ENCODE data around the gene ADGRG4.

Gene ADGRG4

DNA sequence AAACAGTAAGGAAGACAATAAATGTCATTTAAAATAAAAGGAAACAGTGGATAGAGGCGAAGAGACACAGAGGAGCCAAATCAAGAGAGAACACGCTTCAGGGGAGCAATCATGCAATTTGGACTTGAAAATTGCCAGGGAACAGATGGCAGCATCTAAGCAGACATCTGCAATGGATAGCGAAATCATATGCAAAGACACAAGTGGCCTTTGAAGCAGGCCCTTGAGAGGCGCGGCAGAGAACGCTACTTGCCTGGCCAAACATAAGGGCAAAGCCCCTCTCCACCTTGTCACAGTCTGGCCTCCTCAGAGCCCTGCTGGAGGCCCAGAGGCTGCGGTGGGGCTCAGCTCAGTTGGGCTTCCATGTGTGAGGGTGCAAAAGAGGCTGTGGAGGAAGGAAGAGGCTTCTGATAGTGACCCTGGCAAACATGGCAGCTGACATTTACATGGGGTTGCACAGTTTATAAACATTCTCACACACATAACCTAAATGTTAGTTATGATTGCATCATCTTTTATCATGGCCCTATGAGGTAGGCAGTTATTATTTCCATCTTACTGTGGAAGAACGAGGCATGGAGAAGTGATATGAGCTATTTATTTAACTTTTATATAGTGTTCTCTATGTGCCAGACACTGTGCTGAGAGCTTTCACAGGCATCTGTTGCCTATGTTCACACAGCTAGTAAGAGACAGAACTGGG, 18.3 kb downstream of the ADGRG4 start:
- 71% methylated on average over 7 of the region's 8 CpGs for WGBS (ENCODE audit: insufficient coverage)
- Histone ChIP-seq H3K4me3 (ENCODE audit: control insufficient read depth in 1 of 7, extremely low read depth in 1 of 7, insufficient read depth in 4 of 7, low read depth in 2 of 7, low read length in 6 of 7) (no peak overlapping the region), H3K27ac (ENCODE audit: insufficient read depth in 1 of 2, low read depth in 1 of 2, low read length in 2 of 2, poor library complexity in 1 of 2, severe bottlenecking in 2 of 2) (no peak overlapping the region), H3K4me1 (ENCODE audit: control extremely low read depth in 1 of 4, control insufficient read depth in 4 of 4, insufficient read depth in 4 of 4, low read length in 3 of 4) (no peaks in the 10 kb centered on the region), H3K36me3 (ENCODE audit: control insufficient read depth in 4 of 4, insufficient read depth in 4 of 4, low read length in 3 of 4) (no peaks in the 10 kb centered on the region), H3K9me3 (ENCODE audit: control extremely low read depth in 1 of 5, control insufficient read depth in 4 of 5, insufficient read depth in 2 of 5, low read depth in 1 of 5, low read length in 4 of 5) (no peaks in the 10 kb centered on the region), H3K27me3 (replicated peaks in 2 of 5; ENCODE audit: control insufficient read depth in 4 of 5, insufficient read depth in 5 of 5, low read length in 4 of 5) (peaks cover 0 to 2% (median 0%) of the 10 kb centered on the region in 5 experiments)
- no peak for DNase-seq
- CTCF ChIA-PET, result no interaction called here
- POLR2A ChIA-PET, result no interaction called here

DNA sequence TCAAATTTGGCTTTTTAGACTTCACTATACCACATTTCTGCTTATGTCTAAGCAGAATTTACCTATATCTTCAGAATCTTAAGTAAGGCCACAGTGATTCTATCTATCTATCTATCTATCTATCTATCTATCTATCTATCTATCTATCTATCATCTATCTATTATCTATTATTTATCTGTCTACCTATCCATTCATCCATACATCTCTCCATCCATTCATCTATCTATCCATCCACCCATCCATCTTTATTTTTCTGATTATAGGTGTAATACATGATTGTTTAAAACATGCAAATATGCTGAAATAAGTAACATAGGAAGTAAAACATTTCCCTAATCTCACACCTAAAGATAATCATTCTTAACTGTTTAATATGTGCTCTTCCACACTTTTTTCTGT, 18.8 kb downstream of the ADGRG4 start:
- POLR2A ChIA-PET, result no interaction called here
- CTCF ChIA-PET, result no interaction called here

DNA sequence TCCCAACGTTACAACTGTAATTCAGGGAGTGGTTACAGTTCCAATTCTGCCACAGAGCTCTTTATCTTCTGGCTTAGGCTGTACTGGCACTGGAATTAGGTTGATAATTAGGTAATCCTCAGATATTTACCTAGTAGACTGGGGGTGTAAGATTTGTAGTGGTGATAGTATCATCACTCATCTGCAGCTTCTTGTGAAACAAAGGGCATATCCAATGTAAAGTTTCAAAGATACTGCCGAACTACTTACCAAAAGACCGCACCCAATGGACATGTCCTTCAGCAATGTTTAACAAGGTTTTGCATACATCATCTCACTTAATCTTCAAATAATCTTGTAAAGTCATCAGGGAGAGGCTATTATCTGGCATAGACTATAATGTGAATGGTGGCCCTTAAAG, 20.8 kb downstream of the ADGRG4 start:
- no peaks in the 10 kb centered on the region for H3K36me3 ChIP-seq (ENCODE audit: control insufficient read depth in 4 of 4, insufficient read depth in 4 of 4, low read length in 3 of 4)
- H3K27ac ChIP-seq (ENCODE audit: insufficient read depth in 1 of 2, low read depth in 1 of 2, low read length in 2 of 2, poor library complexity in 1 of 2, severe bottlenecking in 2 of 2), result no peak overlapping the region
- H3K27me3 ChIP-seq (replicated peaks in 2 of 5; ENCODE audit: control insufficient read depth in 4 of 5, insufficient read depth in 5 of 5, low read length in 4 of 5), result no peaks in the 10 kb centered on the region
- H3K9me3 ChIP-seq (ENCODE audit: control extremely low read depth in 1 of 5, control insufficient read depth in 4 of 5, insufficient read depth in 2 of 5, low read depth in 1 of 5, low read length in 4 of 5), result no peaks in the 10 kb centered on the region
- CTCF ChIA-PET, result no interaction called here
- 14% methylated on average over 1 of the region's 3 CpGs for WGBS (ENCODE audit: insufficient coverage)
- no peak overlapping the region for H3K4me3 ChIP-seq (ENCODE audit: control insufficient read depth in 1 of 7, extremely low read depth in 1 of 7, insufficient read depth in 4 of 7, low read depth in 2 of 7, low read length in 6 of 7)
- peaks cover 0 to 1% (median 0%) of the 10 kb centered on the region in 4 experiments for H3K4me1 ChIP-seq (ENCODE audit: control extremely low read depth in 1 of 4, control insufficient read depth in 4 of 4, insufficient read depth in 4 of 4, low read length in 3 of 4)
- POLR2A ChIA-PET, result no interaction called here
- DNase-seq, result no peak

More for the DNA sequence above, 18.8 kb downstream of the ADGRG4 start:
- Histone ChIP-seq H3K27ac (ENCODE audit: insufficient read depth in 1 of 2, low read depth in 1 of 2, low read length in 2 of 2, poor library complexity in 1 of 2, severe bottlenecking in 2 of 2) (no peak overlapping the region), H3K4me3 (ENCODE audit: control insufficient read depth in 1 of 7, extremely low read depth in 1 of 7, insufficient read depth in 4 of 7, low read depth in 2 of 7, low read length in 6 of 7) (no peak overlapping the region), H3K27me3 (replicated peaks in 2 of 5; ENCODE audit: control insufficient read depth in 4 of 5, insufficient read depth in 5 of 5, low read length in 4 of 5) (peaks cover 0 to 2% (median 0%) of the 10 kb centered on the region in 5 experiments), H3K4me1 (ENCODE audit: control extremely low read depth in 1 of 4, control insufficient read depth in 4 of 4, insufficient read depth in 4 of 4, low read length in 3 of 4) (no peaks in the 10 kb centered on the region), H3K9me3 (ENCODE audit: control extremely low read depth in 1 of 5, control insufficient read depth in 4 of 5, insufficient read depth in 2 of 5, low read depth in 1 of 5, low read length in 4 of 5) (no peaks in the 10 kb centered on the region), H3K36me3 (ENCODE audit: control insufficient read depth in 4 of 4, insufficient read depth in 4 of 4, low read length in 3 of 4) (no peaks in the 10 kb centered on the region)
- no peak for DNase-seq

DNA sequence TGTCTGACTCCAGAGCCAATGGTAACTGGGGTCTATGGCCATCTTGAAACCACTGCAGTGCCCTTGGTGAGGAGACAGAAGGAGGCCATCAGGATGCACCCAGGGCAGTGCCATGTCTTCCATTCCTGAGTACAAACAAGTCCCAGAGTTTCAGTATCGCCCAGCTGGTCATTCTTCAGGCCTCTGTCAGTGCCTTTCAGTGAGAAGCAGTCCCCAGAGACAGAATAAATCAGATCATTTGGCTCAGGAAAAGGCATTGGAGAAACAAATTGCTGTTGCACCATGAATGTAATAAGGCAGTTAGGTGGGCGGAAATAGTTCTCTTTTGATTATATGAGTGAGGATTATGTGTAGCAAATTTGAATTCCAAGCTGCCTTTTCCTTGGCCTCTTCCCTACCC, 21.3 kb downstream of the ADGRG4 start:
- no peak overlapping the region for H3K4me3 ChIP-seq (ENCODE audit: control insufficient read depth in 1 of 7, extremely low read depth in 1 of 7, insufficient read depth in 4 of 7, low read depth in 2 of 7, low read length in 6 of 7)
- CTCF ChIA-PET, result no interaction called here
- H3K9me3 ChIP-seq (ENCODE audit: control extremely low read depth in 1 of 5, control insufficient read depth in 4 of 5, insufficient read depth in 2 of 5, low read depth in 1 of 5, low read length in 4 of 5), result no peaks in the 10 kb centered on the region
- no peak for DNase-seq
- H3K27me3 ChIP-seq (replicated peaks in 2 of 5; ENCODE audit: control insufficient read depth in 4 of 5, insufficient read depth in 5 of 5, low read length in 4 of 5), result no peaks in the 10 kb centered on the region
- POLR2A ChIA-PET, result no interaction called here
- WGBS (ENCODE audit: insufficient coverage), result 56% methylated on average over 1 of the region's 2 CpGs
- peaks cover 0 to 1% (median 0%) of the 10 kb centered on the region in 4 experiments for H3K4me1 ChIP-seq (ENCODE audit: control extremely low read depth in 1 of 4, control insufficient read depth in 4 of 4, insufficient read depth in 4 of 4, low read length in 3 of 4)
- no peaks in the 10 kb centered on the region for H3K36me3 ChIP-seq (ENCODE audit: control insufficient read depth in 4 of 4, insufficient read depth in 4 of 4, low read length in 3 of 4)
- no peak overlapping the region for H3K27ac ChIP-seq (ENCODE audit: insufficient read depth in 1 of 2, low read depth in 1 of 2, low read length in 2 of 2, poor library complexity in 1 of 2, severe bottlenecking in 2 of 2)

DNA sequence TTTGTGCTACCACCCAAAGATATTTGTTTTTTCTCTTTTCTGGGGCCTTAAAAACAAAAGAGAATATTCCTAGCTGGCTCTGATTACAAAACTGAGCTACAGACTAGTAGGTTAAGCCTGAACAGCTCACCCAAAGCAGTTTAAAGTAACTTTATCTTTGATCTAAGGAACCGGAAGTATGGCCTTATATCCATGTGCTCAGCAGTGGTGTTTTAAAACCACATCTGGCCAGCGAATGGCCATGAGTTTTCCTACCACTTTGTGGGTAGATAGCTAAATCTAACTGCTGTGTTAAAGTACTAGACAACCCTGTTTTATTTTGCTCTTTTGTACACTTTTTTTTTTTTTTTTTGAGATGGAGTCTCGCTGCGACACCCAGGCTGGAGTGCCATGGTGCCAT, 24.6 kb downstream of the ADGRG4 start:
- Histone ChIP-seq H3K36me3 (ENCODE audit: control insufficient read depth in 4 of 4, insufficient read depth in 4 of 4, low read length in 3 of 4) (no peaks in the 10 kb centered on the region), H3K27ac (ENCODE audit: insufficient read depth in 1 of 2, low read depth in 1 of 2, low read length in 2 of 2, poor library complexity in 1 of 2, severe bottlenecking in 2 of 2) (no peak overlapping the region), H3K27me3 (replicated peaks in 2 of 5; ENCODE audit: control insufficient read depth in 4 of 5, insufficient read depth in 5 of 5, low read length in 4 of 5) (no peaks in the 10 kb centered on the region), H3K4me3 (ENCODE audit: control insufficient read depth in 1 of 7, extremely low read depth in 1 of 7, insufficient read depth in 4 of 7, low read depth in 2 of 7, low read length in 6 of 7) (no peak overlapping the region), H3K4me1 (ENCODE audit: control extremely low read depth in 1 of 4, control insufficient read depth in 4 of 4, insufficient read depth in 4 of 4, low read length in 3 of 4) (peaks cover 0 to 1% (median 0%) of the 10 kb centered on the region in 4 experiments), H3K9me3 (ENCODE audit: control extremely low read depth in 1 of 5, control insufficient read depth in 4 of 5, insufficient read depth in 2 of 5, low read depth in 1 of 5, low read length in 4 of 5) (no peaks in the 10 kb centered on the region)
- CTCF ChIA-PET, result no interaction called here
- POLR2A ChIA-PET, result no interaction called here
- DNase-seq, result peak; percentile 2 to 53 (median 50)
- 22% methylated on average over 2 of the region's 4 CpGs for WGBS (ENCODE audit: insufficient coverage)

DNA sequence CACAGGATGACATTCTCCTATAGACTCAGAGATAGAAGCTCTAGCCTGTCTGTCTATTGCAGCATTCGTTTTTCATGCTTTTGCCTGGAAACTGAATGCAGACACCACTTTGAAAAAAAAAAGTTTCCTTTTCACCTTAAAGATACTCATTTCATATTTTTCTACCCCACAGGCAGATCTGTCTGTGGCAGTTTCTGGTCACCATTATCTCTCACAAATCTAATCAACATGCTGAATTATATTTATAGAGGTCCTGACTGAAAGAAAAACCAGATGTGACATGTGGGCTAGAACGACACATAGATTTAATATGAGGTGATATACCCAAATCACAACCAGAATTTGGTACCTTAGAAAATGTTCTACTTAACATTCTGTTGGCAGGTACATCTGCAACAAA, 28.2 kb downstream of the ADGRG4 start:
- H3K4me3 ChIP-seq (ENCODE audit: control insufficient read depth in 1 of 7, extremely low read depth in 1 of 7, insufficient read depth in 4 of 7, low read depth in 2 of 7, low read length in 6 of 7), result no peak overlapping the region
- ChIA-PET CTCF (no interaction called here), POLR2A (no interaction called here)
- no peaks in the 10 kb centered on the region for H3K27me3 ChIP-seq (replicated peaks in 2 of 5; ENCODE audit: control insufficient read depth in 4 of 5, insufficient read depth in 5 of 5, low read length in 4 of 5)
- H3K36me3 ChIP-seq (ENCODE audit: control insufficient read depth in 4 of 4, insufficient read depth in 4 of 4, low read length in 3 of 4), result no peaks in the 10 kb centered on the region
- 67% methylated on average over 1 of the region's 2 CpGs for whole genome bisulfite sequencing (ENCODE audit: insufficient coverage)
- DNase-seq, result no peak
- no peaks in the 10 kb centered on the region for H3K9me3 ChIP-seq (ENCODE audit: control extremely low read depth in 1 of 5, control insufficient read depth in 4 of 5, insufficient read depth in 2 of 5, low read depth in 1 of 5, low read length in 4 of 5)
- peaks cover 0 to 1% (median 0%) of the 10 kb centered on the region in 4 experiments for H3K4me1 ChIP-seq (ENCODE audit: control extremely low read depth in 1 of 4, control insufficient read depth in 4 of 4, insufficient read depth in 4 of 4, low read length in 3 of 4)
- no peak overlapping the region for H3K27ac ChIP-seq (ENCODE audit: insufficient read depth in 1 of 2, low read depth in 1 of 2, low read length in 2 of 2, poor library complexity in 1 of 2, severe bottlenecking in 2 of 2)

DNA sequence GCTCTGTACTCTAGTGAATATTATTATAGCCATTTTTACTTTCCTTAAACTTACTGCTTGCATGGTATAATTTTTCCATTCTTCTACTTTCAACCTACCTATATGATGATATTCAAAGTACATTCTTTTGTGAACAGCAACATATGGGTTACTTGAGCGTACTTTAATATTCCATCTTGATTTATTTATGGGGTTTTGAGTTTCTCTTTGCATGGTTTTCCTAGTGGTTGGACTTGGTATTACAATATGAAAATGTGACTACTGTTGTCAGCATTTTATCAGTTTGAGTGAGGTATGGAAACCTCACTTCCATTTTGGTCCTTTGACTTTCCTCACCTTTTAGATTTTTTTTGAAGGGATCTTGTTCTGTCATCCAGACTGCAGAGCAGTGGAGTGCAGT, 35.9 kb downstream of the ADGRG4 start:
- peak in 1 of 3 donors; percentile 8 for DNase-seq
- no peaks in the 10 kb centered on the region for H3K9me3 ChIP-seq (ENCODE audit: control extremely low read depth in 1 of 5, control insufficient read depth in 4 of 5, insufficient read depth in 2 of 5, low read depth in 1 of 5, low read length in 4 of 5)
- ChIA-PET POLR2A (no interaction called here), CTCF (no interaction called here)
- no peaks in the 10 kb centered on the region for H3K4me1 ChIP-seq (ENCODE audit: control extremely low read depth in 1 of 4, control insufficient read depth in 4 of 4, insufficient read depth in 4 of 4, low read length in 3 of 4)
- no peaks in the 10 kb centered on the region for H3K27me3 ChIP-seq (replicated peaks in 2 of 5; ENCODE audit: control insufficient read depth in 4 of 5, insufficient read depth in 5 of 5, low read length in 4 of 5)
- H3K4me3 ChIP-seq (ENCODE audit: control insufficient read depth in 1 of 7, extremely low read depth in 1 of 7, insufficient read depth in 4 of 7, low read depth in 2 of 7, low read length in 6 of 7), result no peak overlapping the region
- no CpG with 5 or more reads among the region's 1 CpG for WGBS (ENCODE audit: insufficient coverage)
- H3K27ac ChIP-seq (ENCODE audit: insufficient read depth in 1 of 2, low read depth in 1 of 2, low read length in 2 of 2, poor library complexity in 1 of 2, severe bottlenecking in 2 of 2), result no peak overlapping the region
- no peaks in the 10 kb centered on the region for H3K36me3 ChIP-seq (ENCODE audit: control insufficient read depth in 4 of 4, insufficient read depth in 4 of 4, low read length in 3 of 4)

Data from common myeloid progenitor, CD34-positive (primary cell).